Measurements from ENCODE around the gene RASSF3.

DNA sequence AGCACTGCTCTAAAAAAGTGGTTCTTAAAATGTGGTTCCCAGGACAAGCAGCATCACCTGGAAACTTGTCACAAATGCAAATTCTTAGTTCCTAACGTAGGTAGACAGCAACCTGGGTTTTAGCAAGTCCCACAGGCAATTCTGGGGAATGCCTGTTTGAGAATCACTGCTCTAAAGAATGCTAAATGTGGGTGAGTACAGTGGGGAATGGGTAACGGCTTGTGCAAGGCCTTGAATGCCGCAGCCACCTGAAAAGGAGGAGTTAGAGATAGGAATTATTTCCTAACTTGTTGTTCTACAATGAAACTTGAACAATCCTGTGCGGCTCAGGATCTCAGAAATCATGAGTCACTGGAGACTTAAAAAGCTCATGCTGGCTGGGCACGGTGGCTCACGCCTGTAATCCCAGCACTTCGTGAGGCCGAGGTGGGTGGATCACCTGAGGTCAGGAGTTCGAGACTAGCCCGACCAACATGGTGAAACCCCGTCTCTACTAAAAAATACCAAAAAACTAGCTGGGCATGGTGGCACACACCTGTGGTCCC is 114.0 kb downstream of the RASSF3 start:
- no peak for TF ChIP-seq CTCF (conservative IDR thresholded peaks at IDR 0.05 in 1 of 2, IDR thresholded peaks at IDR 0.05 in 1 of 2; ENCODE audit: extremely low read depth in 1 of 2, insufficient read depth in 1 of 2, low read depth in 1 of 2, low read length in 2 of 2)
- no peak for TF ChIP-seq EZH2 (IDR thresholded peaks at IDR 0.05; ENCODE audit: borderline replicate concordance, low read length)
